H1 (cell line): ENCODE results near the gene SH3YL1.

Source experiments
- GABPA ChIP-seq: IDR thresholded peaks from 2 replicates; pipeline ENCODE4 v1.6.1; 2011; ENCODE audit warnings: mild to moderate bottlenecking, low read length, moderate library complexity, borderline replicate concordance; ENCODE audit not compliant: insufficient read depth
- RBBP5 ChIP-seq: IDR thresholded peaks from 2 replicates; pipeline ENCODE4 v1.7.1; 2012; ENCODE audit warnings: low read depth, mild to moderate bottlenecking, inconsistent platforms, low read length, moderate library complexity, borderline replicate concordance

DNA sequence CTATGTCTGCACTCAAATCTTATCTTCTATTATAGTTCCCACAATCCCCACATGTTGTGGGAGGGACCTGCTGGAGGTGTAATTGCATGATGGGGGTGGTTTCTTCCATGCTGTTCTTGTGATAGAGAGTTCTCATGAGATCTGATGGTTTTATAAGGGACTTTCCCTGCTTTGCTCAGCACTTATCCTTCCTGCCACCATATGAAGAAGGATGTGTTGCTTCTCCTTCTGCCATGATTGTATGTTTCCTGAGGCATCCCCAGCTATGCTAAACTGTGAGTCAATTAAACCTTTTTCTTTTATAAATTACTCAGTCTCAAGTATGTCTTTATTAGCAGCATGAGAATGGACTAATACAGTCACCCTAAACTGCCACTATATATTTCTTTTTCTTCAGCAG lies 79.1 kb downstream of the SH3YL1 start:
- TF ChIP-seq GABPA: no peak
- no peak for TF ChIP-seq RBBP5
